Astrocyte of the spinal cord (primary cell): Measurements from ENCODE around the gene KRT72.

Experiments
- DNase-seq: peaks from one replicate; pipeline ENCODE4 v3.0.0; 2011; ENCODE audit warnings: low read depth, low spot score
- H3K4me3 ChIP-seq: 2 replicates; pipeline ENCODE4 v1.5.1; 2011; ENCODE audit warnings: low read depth, mild to moderate bottlenecking, low read length, moderate library complexity
- in situ Hi-C: cut with HindIII; loops from 2 replicates; pipeline ENCODE4 v1.10.0; 2017; ENCODE audit warnings: low sequenced_read_pairs
- TF ChIP-seq, protein P1 (sequence below): IDR thresholded peaks from 2 replicates; pipeline ENCODE4 v1.5.1; 2012; ENCODE audit warnings: low read depth, mild to moderate bottlenecking, low read length, inconsistent platforms

KRT72 gene

DNA sequence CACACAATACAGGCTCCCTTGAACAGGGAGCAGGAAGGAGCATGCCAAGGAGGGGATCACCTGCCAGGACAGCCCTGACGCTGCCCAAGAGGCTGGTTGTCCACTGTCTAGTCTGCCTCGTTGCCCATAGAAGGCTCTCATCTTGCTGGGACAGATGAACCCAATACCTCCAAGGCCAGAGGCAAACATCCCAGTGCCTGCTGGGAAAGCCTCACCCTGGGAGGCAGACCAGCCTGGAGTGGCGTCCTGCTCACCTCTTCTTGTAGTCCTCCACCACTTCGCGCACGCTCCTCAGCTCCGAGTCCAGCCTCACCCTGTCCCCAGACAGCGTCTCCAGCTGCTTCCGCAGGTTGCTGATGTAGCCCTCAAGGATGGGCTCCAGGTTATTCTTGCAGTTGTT is 14.6 kb upstream of the KRT72 start:
- in situ Hi-C loops = no loop called here
- no peak overlapping the region for H3K4me3 ChIP-seq
- no peak for DNase-seq
- TF ChIP-seq, protein P1, sequence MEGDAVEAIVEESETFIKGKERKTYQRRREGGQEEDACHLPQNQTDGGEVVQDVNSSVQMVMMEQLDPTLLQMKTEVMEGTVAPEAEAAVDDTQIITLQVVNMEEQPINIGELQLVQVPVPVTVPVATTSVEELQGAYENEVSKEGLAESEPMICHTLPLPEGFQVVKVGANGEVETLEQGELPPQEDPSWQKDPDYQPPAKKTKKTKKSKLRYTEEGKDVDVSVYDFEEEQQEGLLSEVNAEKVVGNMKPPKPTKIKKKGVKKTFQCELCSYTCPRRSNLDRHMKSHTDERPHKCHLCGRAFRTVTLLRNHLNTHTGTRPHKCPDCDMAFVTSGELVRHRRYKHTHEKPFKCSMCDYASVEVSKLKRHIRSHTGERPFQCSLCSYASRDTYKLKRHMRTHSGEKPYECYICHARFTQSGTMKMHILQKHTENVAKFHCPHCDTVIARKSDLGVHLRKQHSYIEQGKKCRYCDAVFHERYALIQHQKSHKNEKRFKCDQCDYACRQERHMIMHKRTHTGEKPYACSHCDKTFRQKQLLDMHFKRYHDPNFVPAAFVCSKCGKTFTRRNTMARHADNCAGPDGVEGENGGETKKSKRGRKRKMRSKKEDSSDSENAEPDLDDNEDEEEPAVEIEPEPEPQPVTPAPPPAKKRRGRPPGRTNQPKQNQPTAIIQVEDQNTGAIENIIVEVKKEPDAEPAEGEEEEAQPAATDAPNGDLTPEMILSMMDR = no peak

DNA sequence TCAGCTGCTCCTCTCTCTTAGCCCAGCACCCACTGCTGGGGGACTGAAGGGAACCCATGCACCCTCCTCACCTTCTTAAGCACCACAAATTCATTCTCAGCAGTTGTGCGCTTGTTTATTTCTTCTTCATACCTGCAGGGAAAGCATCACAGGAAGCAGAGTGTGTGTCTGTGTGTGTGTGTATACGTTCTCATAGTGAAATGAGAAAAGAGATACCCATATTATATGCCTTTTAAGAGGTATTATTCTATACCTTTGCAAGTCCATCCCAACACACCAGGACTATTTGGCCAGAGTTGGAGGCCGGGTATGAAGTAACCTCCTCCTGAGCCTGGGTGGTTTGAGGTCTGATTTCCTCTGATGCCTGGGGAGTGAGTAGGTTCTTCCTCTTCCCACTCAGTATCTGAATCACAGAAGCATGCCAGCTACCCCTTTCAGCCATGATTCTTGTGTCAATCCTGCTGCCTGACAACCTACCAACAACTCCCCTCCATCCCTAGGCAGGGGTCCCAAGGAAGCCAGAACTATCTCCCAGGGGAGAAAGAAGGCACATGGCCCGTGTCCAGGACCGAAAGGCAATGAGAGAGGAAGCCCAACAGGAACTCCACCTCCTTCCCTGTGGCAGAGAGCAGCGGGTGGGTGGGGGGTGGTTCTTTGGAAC is 14.1 kb upstream of the KRT72 start:
- no peak overlapping the region for H3K4me3 ChIP-seq
- TF ChIP-seq, protein P1 = no peak
- no peak for DNase-seq
- in situ Hi-C loops = no loop called here

DNA sequence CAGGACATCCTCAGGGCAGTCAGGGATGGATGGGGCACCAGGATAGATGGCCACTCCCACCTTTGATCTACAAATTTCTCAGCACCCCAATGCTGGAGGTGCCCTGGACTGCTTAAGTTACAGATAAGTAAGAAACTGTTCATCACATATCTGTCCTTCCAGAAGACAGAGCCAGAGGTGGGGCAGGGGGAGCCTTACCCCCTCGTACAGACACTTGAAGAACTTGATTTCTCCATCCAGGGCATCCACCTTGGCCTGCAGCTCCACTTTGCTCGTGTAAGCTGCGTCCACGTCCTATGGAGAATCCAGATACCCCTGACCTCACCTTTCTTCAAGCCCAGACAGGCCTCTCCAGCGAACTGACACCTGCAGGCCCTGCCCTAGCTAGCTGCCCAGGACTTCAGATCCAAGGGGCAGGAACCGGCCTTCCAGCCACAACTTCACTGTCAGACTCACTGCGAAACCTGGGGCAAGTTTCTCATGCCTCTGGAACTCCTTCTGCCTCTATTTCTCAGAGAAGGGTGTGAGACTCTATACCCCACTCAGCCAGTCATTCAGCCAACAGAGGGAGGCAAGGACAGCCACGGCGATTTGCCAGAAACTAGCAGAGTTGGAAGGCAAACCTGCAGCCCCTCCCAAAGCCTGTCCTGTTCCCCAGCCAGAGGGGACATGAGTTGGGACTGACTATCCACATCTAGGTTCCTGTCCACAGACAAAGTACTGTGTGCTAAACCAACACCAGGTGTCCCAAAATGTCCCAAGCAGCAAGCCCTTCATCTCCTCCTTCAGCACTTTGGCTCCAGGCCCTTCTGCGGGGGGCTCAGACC is 13.3 kb upstream of the KRT72 start:
- TF ChIP-seq, protein P1 = no peak
- H3K4me3 ChIP-seq = no peak overlapping the region
- DNase-seq = no peak
- in situ Hi-C loops = no loop called here

- no peak overlapping the region for H3K4me3 ChIP-seq
- TF ChIP-seq, protein P1 = no peak
- in situ Hi-C loops = no loop called here
- DNase-seq = no peak
These were observed 12.2 kb upstream of the KRT72 start for GRCh38 chr12:52613384-52614030.

DNA sequence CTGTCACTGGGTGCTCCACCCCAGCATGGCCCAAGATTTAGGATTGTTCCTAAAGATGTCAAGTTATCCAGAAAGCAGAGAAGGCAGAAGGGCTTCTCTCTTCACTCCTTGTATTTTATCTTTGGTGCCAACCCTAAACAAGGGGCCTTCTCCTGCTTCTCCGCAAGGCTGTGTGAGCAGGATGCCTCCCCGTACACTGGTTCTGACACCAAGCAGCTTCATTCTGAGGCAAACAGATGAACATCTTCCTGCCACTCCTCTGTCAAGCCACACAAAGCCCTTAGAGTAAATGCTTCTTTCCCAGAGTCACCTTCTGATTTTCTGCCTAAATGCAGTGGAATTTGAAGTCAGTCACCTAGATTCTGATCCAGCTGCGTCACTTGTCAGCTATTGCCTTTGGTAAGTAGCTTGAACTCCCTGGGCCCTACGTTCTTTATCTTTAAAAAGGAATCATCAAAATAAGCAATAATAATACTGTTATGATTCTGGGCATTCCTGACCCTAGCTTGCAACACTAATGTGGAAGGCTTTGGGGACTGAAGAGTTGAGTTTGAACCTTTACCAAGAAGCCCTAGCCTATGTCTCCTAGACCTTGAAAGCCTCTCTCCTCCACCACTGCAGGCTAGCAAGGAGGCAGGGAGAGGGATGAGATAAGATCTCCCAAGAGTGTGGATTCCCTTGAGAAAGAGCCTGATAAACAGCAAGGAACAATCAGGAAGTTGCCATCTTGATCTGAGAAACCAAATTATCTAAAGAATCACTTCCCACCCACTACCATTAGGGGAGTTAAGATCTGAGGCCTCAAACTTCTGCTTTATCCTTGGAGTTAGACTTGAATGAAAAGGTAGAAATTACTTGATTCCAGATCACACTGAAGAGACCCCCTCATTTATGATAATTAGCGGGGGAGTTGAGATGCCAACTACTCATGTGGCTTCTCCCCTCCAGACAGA is 11.4 kb upstream of the KRT72 start:
- no peak overlapping the region for H3K4me3 ChIP-seq
- TF ChIP-seq, protein P1 = no peak
- in situ Hi-C loops = no loop called here
- no peak for DNase-seq

DNA sequence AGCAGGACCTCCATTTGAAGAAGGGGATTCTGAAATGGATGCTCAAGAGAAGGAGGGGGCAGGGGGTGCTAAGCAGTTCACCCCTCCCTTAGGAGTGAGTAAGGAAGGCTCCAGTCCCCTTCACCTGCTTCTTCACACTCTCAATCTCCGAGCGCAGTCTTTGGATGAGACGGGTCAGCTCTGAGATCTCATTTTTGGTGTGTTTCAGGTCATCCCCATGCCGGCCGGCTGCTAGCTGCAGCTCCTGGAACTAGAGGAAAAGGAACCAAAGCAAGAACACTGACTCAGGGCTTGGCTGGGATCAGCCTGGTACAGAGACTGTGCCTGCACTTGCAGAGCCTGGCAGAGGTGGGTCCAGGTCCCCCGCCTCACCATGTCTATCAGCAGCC is 9.8 kb upstream of the KRT72 start:
- TF ChIP-seq, protein P1 = no peak
- no peak for DNase-seq
- in situ Hi-C loops = no loop called here
- no peak overlapping the region for H3K4me3 ChIP-seq
